K562 (cell line): Measurements from ENCODE around the gene HOXB5. TPM values are rescaled to one million over a fixed set of nuclear protein-coding genes. Genes with fewer than 3 reads are reported as not detected.

ENCODE experiments used
- ATF7 ChIP-seq: fragments of 450-650 bp; IDR thresholded peaks from 2 replicates; pipeline ENCODE4 v1.7.1; 2014; ENCODE audit warnings: mild to moderate bottlenecking, moderate library complexity
- CXXC5 ChIP-seq: fragments of 250-450 bp; sonication (Bioruptor Pico); IDR thresholded peaks from 2 replicates; pipeline ENCODE4 v1.8.0; 2022; ENCODE audit warnings: inconsistent platforms, mild to moderate bottlenecking, moderate library complexity
- DEAF1 ChIP-seq: fragments of 450-650 bp; formaldehyde crosslinking; IDR thresholded peaks from 2 replicates; pipeline ENCODE4 v1.4.0; 2020; ENCODE audit warnings: mild to moderate bottlenecking, moderate library complexity
- ETV1 ChIP-seq: fragments of 450-650 bp; conservative IDR thresholded peaks from 2 replicates; pipeline ENCODE4 v1.6.1; 2016; ENCODE audit warnings: missing genetic modification characterization, control low read depth, low read depth, missing compliant biosample characterization
- NR2C1 ChIP-seq, 2 experiments: fragments of 450-650 bp; IDR thresholded peaks; 2 replicates each; pipeline ENCODE4 v1.6.1; 2017; ENCODE audit warnings: mild to moderate bottlenecking in 2 of 2, antibody characterized with exemption in 1 of 2, inconsistent platforms in 1 of 2, missing compliant biosample characterization in 1 of 2, missing genetic modification characterization in 1 of 2
- POLR2AphosphoS5 ChIP-seq: IDR thresholded peaks from 2 replicates; pipeline ENCODE4 v1.6.1; 2011; ENCODE audit warnings: mild to moderate bottlenecking, low read depth, low read length, moderate library complexity; ENCODE audit not compliant: control insufficient read depth, insufficient read depth
- RCOR1 ChIP-seq, 2 experiments: IDR thresholded peaks; 2 replicates each; pipeline ENCODE4 v1.6.1; 2012; ENCODE audit warnings: low read depth in 2 of 2, low read length in 2 of 2, borderline replicate concordance in 1 of 2, improper control_type of control experiment in 1 of 2
- SAFB ChIP-seq: fragments of 200-400 bp; formaldehyde crosslinking; IDR thresholded peaks from 2 replicates; pipeline ENCODE4 v1.6.1; 2017; ENCODE audit warnings: low read depth, low read length, borderline replicate concordance
- SREBF1 ChIP-seq: fragments of 150-350 bp; IDR thresholded peaks from 2 replicates; pipeline ENCODE4 v1.6.1; 2014; ENCODE audit warnings: antibody characterized with exemption, low read depth, low read length, borderline replicate concordance
- TAF1 ChIP-seq: IDR thresholded peaks from 2 replicates; pipeline ENCODE4 v1.6.1; 2011; ENCODE audit warnings: mild to moderate bottlenecking, low read length, moderate library complexity; ENCODE audit not compliant: insufficient read depth, control insufficient read depth, severe bottlenecking; ENCODE audit errors: extremely low read depth
- ZBED1 ChIP-seq: IDR thresholded peaks from 2 replicates; pipeline ENCODE4 v1.6.1; 2014
- ZNF133 ChIP-seq: fragments of 250-450 bp; sonication (Bioruptor Pico); IDR thresholded peaks from 2 replicates; pipeline ENCODE4 v1.4.0; 2020; ENCODE audit warnings: mild to moderate bottlenecking
- ZNF165 ChIP-seq: fragments of 250-450 bp; sonication (Bioruptor Pico); IDR thresholded peaks from 2 replicates; pipeline ENCODE4 v1.4.0; 2020; ENCODE audit warnings: borderline replicate concordance
- polyA plus RNA-seq, 8 experiments: library from polyadenylated mRNA; depleted of rRNA in 4 of 8; stranded (reverse) in 5 of 8; unstranded in 3 of 8; fragments of >200 nt; fragmentation: Nextera tagmentation in 2 of 8; fragmentation: Illumina TruSeq in 1 of 8; extraction: Ambion mirVana in 2 of 8; extraction: Trizol in 1 of 8; gene quantifications; 2 replicates each; pipeline versions ENCODE4 v1.2.1 to v1.2.3, GENCODE V29; 2011 to 2014; ENCODE audit warnings: inconsistent platforms in 1 of 8, missing spikeins in 1 of 8
- total RNA-seq, 7 experiments: library from RNA; depleted of rRNA in 6 of 7; stranded (reverse); fragments of >200 nt in 6 of 7; fragmentation: Illumina TruSeq in 2 of 7; extraction: Trizol in 2 of 7; gene quantifications; 2 replicates each; pipeline versions ENCODE4 v1.2.1 to v1.2.3, GENCODE V29; 2011 to 2021; ENCODE audit warnings: low replicate concordance in 1 of 7
- TF ChIP-seq, protein P1 (sequence below): fragments of 450-650 bp; IDR thresholded peaks from 2 replicates; pipeline ENCODE4 v1.6.1; 2016; ENCODE audit warnings: low read depth

HOXB5 gene
- total and polyA plus RNA-seq, 9 of the 15 experiments (the other 6 are each of a cell fraction or from before 2014, with no cell fraction given) = 0.24 to 2.7 (median 0.65) TPM

- TF ChIP-seq ZNF133 (no peak), TAF1 (peak; percentile 40), POLR2AphosphoS5 (no peak; the same call in 1 of the 2 replicates), ZBED1 (no peak), NR2C1 (IDR thresholded peaks at IDR 0.05) (no peak), NR2C1 (tag; IDR thresholded peaks at IDR 0.05) (no peak), CXXC5 (CRISPR knock-in tag) (peak; percentile 57), RCOR1 (IDR thresholded peaks at IDR 0.05; ENCODE audit: borderline replicate concordance in 1 of 2, low read depth in 2 of 2, low read length in 2 of 2) (no peak; a peak in 1 of 4 replicates), SAFB (no peak), ETV1 (0 out of 2 replicates have a peak, but pooled peaks have one; percentile 21), DEAF1 (CRISPR knock-in tag) (no peak), ZNF165 (CRISPR knock-in tag) (no peak), SREBF1 (no peak), ATF7 (no peak)
- TF ChIP-seq, protein P1, sequence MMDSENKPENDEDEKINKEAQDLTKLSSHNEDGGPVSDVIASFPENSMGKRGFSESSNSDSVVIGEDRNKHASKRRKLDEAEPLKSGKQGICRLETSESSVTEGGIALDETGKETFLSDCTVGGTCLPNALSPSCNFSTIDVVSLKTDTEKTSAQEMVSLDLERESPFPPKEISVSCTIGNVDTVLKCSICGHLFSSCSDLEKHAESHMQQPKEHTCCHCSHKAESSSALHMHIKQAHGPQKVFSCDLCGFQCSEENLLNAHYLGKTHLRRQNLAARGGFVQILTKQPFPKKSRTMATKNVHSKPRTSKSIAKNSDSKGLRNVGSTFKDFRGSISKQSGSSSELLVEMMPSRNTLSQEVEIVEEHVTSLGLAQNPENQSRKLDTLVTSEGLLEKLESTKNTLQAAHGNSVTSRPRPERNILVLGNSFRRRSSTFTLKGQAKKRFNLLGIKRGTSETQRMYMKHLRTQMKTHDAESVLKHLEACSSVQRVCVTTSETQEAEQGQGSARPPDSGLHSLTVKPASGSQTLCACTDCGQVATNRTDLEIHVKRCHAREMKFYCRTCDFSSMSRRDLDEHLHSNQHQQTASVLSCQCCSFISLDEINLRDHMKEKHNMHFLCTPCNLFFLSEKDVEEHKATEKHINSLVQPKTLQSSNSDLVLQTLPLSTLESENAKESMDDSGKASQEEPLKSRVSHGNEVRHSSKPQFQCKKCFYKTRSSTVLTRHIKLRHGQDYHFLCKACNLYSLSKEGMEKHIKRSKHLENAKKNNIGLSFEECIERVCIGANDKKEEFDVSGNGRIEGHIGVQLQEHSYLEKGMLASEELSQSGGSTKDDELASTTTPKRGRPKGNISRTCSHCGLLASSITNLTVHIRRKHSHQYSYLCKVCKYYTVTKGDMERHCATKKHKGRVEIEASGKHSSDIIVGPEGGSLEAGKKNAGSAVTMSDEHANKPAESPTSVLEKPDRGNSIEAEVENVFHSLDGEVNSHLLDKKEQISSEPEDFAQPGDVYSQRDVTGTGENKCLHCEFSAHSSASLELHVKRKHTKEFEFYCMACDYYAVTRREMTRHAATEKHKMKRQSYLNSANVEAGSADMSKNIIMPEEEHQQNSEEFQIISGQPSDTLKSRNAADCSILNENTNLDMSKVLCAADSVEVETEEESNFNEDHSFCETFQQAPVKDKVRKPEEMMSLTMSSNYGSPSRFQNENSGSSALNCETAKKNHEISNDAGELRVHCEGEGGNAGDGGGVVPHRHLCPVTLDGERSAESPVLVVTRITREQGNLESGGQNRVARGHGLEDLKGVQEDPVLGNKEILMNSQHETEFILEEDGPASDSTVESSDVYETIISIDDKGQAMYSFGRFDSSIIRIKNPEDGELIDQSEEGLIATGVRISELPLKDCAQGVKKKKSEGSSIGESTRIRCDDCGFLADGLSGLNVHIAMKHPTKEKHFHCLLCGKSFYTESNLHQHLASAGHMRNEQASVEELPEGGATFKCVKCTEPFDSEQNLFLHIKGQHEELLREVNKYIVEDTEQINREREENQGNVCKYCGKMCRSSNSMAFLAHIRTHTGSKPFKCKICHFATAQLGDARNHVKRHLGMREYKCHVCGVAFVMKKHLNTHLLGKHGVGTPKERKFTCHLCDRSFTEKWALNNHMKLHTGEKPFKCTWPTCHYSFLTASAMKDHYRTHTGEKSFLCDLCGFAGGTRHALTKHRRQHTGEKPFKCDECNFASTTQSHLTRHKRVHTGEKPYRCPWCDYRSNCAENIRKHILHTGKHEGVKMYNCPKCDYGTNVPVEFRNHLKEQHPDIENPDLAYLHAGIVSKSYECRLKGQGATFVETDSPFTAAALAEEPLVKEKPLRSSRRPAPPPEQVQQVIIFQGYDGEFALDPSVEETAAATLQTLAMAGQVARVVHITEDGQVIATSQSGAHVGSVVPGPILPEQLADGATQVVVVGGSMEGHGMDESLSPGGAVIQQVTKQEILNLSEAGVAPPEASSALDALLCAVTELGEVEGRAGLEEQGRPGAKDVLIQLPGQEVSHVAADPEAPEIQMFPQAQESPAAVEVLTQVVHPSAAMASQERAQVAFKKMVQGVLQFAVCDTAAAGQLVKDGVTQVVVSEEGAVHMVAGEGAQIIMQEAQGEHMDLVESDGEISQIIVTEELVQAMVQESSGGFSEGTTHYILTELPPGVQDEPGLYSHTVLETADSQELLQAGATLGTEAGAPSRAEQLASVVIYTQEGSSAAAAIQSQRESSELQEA = no peak
Measured at GRCh38 chr17:48576479-48577309, 16.9 kb downstream of the HOXB5 start (continued).
